ENCODE results near the gene TANK.

DNA sequence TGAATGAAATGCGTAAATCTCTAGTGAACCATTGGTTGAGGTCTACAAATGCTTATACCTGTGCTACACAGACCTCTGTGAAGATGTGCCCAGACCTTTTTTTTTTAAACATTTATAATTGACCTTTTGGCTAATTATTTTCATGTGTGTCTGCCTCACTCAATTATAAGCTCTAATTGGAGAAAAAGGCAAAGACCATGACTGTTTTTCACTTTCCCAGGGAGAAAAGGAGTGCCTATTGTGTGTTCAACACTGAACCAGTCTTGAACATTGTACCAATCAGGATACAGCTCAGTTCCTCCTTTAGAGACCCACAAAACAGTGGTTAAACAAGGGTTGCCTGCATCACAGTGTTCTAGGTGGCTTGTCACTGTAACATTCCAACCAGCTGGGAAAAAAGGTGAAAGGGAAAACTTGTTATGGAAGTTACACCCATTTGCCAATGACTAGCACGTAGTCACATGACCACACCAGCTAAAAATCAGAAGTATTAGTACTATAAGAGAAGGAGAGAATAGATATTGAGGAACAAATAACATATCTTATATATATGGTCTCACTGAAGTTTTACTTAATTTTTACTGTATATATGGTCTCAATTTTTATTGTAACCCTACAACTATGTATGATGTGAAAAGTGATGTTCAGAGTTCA lies 13.4 kb downstream of the TANK start:
- TF ChIP-seq, protein P1, sequence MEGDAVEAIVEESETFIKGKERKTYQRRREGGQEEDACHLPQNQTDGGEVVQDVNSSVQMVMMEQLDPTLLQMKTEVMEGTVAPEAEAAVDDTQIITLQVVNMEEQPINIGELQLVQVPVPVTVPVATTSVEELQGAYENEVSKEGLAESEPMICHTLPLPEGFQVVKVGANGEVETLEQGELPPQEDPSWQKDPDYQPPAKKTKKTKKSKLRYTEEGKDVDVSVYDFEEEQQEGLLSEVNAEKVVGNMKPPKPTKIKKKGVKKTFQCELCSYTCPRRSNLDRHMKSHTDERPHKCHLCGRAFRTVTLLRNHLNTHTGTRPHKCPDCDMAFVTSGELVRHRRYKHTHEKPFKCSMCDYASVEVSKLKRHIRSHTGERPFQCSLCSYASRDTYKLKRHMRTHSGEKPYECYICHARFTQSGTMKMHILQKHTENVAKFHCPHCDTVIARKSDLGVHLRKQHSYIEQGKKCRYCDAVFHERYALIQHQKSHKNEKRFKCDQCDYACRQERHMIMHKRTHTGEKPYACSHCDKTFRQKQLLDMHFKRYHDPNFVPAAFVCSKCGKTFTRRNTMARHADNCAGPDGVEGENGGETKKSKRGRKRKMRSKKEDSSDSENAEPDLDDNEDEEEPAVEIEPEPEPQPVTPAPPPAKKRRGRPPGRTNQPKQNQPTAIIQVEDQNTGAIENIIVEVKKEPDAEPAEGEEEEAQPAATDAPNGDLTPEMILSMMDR (IDR thresholded peaks at IDR 0.05; ENCODE audit: poor library complexity) = no peak
- TF ChIP-seq EZH2 (IDR thresholded peaks at IDR 0.05; ENCODE audit: borderline replicate concordance) = no peak
